Measurements from ENCODE around the gene ZNF680.
A peak's percentile ranks its signal among the peaks of the same experiment; 100 is the strongest.

GRCh38 chr7:64599359-64599758, 36.5 kb upstream of the ZNF680 start:
- TF ChIP-seq CTCF (IDR thresholded peaks at IDR 0.05; ENCODE audit: borderline replicate concordance, extremely low read depth, low read length, poor library complexity, severe bottlenecking) (peak; percentile 6), EZH2 (IDR thresholded peaks at IDR 0.05; ENCODE audit: borderline replicate concordance, low read depth, low read length, severe bottlenecking) (no peak)

Data from DND-41 (cell line).